Ovary (tissue), 3 donors: ENCODE results near the gene TBX19.

ENCODE experiments used
- CTCF ChIP-seq, 3 donors: fragments of 450-650 bp in 2 of 3; fragments of 200-600 bp in 1 of 3; IDR thresholded peaks; one replicate each; pipeline versions ENCODE4 v1.5.1 to v1.8.0; 2016 to 2022; ENCODE audit warnings: antibody characterized with exemption in 3 of 3, mild to moderate bottlenecking in 1 of 3
- EP300 ChIP-seq: sonication (generic); formaldehyde crosslinking; IDR thresholded peaks from one replicate; pipeline ENCODE4 v1.6.1; 2017; ENCODE audit warnings: antibody characterized with exemption
- POLR2A ChIP-seq: fragments of 450-650 bp; IDR thresholded peaks from one replicate; pipeline ENCODE4 v1.6.1; 2017; ENCODE audit warnings: antibody characterized with exemption, mild to moderate bottlenecking, moderate library complexity
- donor health status: DM: no; HTN: no; CAD: no.

- no peak for TF ChIP-seq CTCF (IDR thresholded peaks at IDR 0.05)
- TF ChIP-seq POLR2A, result no peak
- no peak for TF ChIP-seq EP300
These were observed 37.5 kb upstream of the TBX19 start for GRCh38 chr1:168243198-168243597.
